Peyer's patch (tissue), 4 donors: ENCODE results near the gene MSI2. TPM values are rescaled to one million over a fixed set of nuclear protein-coding genes. Genes with fewer than 3 reads are reported as not detected.

ENCODE experiments used
- DNase-seq, 3 donors: peaks; one replicate each; pipeline ENCODE4 v3.0.0-alpha.2; 2017 to 2019
- H3K27ac ChIP-seq, 4 donors: fragments of 200-600 bp; sonication (generic); one replicate each; pipeline ENCODE4 v1.5.1; 2016 to 2019
- H3K27me3 ChIP-seq, 2 donors: fragments of 200-600 bp; sonication (generic); one replicate each; pipeline ENCODE4 v1.5.1; 2019
- H3K36me3 ChIP-seq, 3 donors: fragments of 200-600 bp; sonication (generic); one replicate each; pipeline ENCODE4 v1.5.1; 2016 to 2019
- H3K4me1 ChIP-seq, 4 donors: fragments of 200-600 bp; sonication (generic); one replicate each; pipeline ENCODE4 v1.5.1; 2016 to 2019
- H3K4me3 ChIP-seq, 4 donors: fragments of 200-600 bp; sonication (generic); 1 replicate in 3 of 4; 2 replicates in 1 of 4; pipeline ENCODE4 v1.5.1; 2016 to 2019; ENCODE audit warnings: mild to moderate bottlenecking in 1 of 4
- H3K9me3 ChIP-seq, 4 donors: fragments of 200-600 bp; sonication (generic); one replicate each; pipeline ENCODE4 v1.5.1; 2016 to 2019; ENCODE audit warnings: mild to moderate bottlenecking in 1 of 4
- CTCF ChIP-seq, 6 experiments: fragments of 450-650 bp in 4 of 6; fragments of 200-600 bp in 2 of 6; sonication (generic) in 1 of 6; IDR thresholded peaks; one replicate each; pipeline ENCODE4 v1.5.1; 2017 to 2019; ENCODE audit warnings: antibody characterized with exemption in 6 of 6, mild to moderate bottlenecking in 3 of 6, moderate library complexity in 1 of 6
- POLR2A ChIP-seq, 2 donors: fragments of 450-650 bp; IDR thresholded peaks; one replicate each; pipeline ENCODE4 v1.5.1; 2017; ENCODE audit warnings: antibody characterized with exemption in 2 of 2, mild to moderate bottlenecking in 2 of 2, moderate library complexity in 2 of 2
- total RNA-seq, 4 donors: library from RNA; depleted of rRNA; stranded (reverse); fragments of >200 nt; gene quantifications; one replicate each; pipeline ENCODE4 v1.1.0, GENCODE V29; 2016

The MSI2 gene
- total RNA-seq, 4 donors from 2014 or later: 25.9 to 39.0 (median 29.2) TPM

GRCh38 chr17:57399690-57400089, 143.4 kb downstream of the MSI2 start:
- H3K4me1 ChIP-seq: no peaks in the 10 kb centered on the region
- no peaks in the 10 kb centered on the region for H3K9me3 ChIP-seq
- no peaks in the 10 kb centered on the region for H3K27me3 ChIP-seq
- no peak overlapping the region for H3K4me3 ChIP-seq
- H3K36me3 ChIP-seq: peaks cover 0 to 5% (median 0%) of the 10 kb centered on the region in 3 donors
- no peak overlapping the region for H3K27ac ChIP-seq
- DNase-seq: no peak
- TF ChIP-seq CTCF (IDR thresholded peaks at IDR 0.05) (no peak), POLR2A (IDR thresholded peaks at IDR 0.05) (no peak)

DNA sequence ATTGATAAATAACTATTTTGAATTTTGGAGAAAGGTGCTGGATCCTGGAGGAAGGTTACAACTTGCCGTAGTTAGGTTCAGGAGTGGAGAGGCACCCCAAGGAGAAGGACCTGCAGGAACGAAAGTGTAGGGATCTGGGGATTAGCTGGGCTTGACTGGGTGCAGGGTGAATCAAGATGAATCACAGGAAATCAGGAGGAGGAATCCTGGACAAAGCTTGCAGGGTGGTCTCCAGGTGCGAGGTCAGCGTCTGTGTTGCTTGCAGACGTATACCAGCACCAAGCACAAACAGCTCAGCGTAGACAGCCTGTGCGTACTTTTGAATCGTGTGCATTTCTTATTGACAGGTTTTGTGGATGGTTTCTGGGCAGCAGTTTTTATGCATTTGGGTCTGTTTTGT, 144.3 kb downstream of the MSI2 start:
- H3K4me3 ChIP-seq: no peak overlapping the region
- no peak for TF ChIP-seq POLR2A (IDR thresholded peaks at IDR 0.05)
- no peak for TF ChIP-seq CTCF (IDR thresholded peaks at IDR 0.05)
- H3K36me3 ChIP-seq: peaks cover 0 to 5% (median 0%) of the 10 kb centered on the region in 3 donors
- H3K27ac ChIP-seq: no peak overlapping the region
- no peaks in the 10 kb centered on the region for H3K9me3 ChIP-seq
- DNase-seq: no peak
- no peaks in the 10 kb centered on the region for H3K27me3 ChIP-seq
- H3K4me1 ChIP-seq: no peaks in the 10 kb centered on the region

- no peaks in the 10 kb centered on the region for H3K9me3 ChIP-seq
- no peak overlapping the region for H3K4me3 ChIP-seq
- no peak for TF ChIP-seq POLR2A (IDR thresholded peaks at IDR 0.05)
- TF ChIP-seq CTCF (IDR thresholded peaks at IDR 0.05): no peak
- no peak for DNase-seq
- H3K4me1 ChIP-seq: peaks cover 0 to 4% (median 0%) of the 10 kb centered on the region in 4 donors
- no peak overlapping the region for H3K27ac ChIP-seq
- no peaks in the 10 kb centered on the region for H3K27me3 ChIP-seq
- peaks cover 0 to 5% (median 0%) of the 10 kb centered on the region in 3 donors for H3K36me3 ChIP-seq
Observed at GRCh38 chr17:57401556-57402488, 145.5 kb downstream of the MSI2 start.

- TF ChIP-seq CTCF (IDR thresholded peaks at IDR 0.05) (no peak), POLR2A (IDR thresholded peaks at IDR 0.05) (no peak)
- Histone ChIP-seq H3K4me3 (no peak overlapping the region), H3K4me1 (peaks cover 0 to 11% (median under 1%) of the 10 kb centered on the region in 4 donors), H3K36me3 (peaks cover 0 to 5% (median 0%) of the 10 kb centered on the region in 3 donors), H3K9me3 (no peaks in the 10 kb centered on the region), H3K27ac (no peak overlapping the region), H3K27me3 (no peaks in the 10 kb centered on the region)
- no peak for DNase-seq
Observed at GRCh38 chr17:57402681-57403180, 146.4 kb downstream of the MSI2 start.

GRCh38 chr17:57403236-57403635, 146.9 kb downstream of the MSI2 start:
- H3K4me3 ChIP-seq: no peak overlapping the region
- H3K4me1 ChIP-seq: peaks cover 0 to 14% (median 3%) of the 10 kb centered on the region in 4 donors
- TF ChIP-seq CTCF (IDR thresholded peaks at IDR 0.05) (no peak), POLR2A (IDR thresholded peaks at IDR 0.05) (no peak)
- H3K9me3 ChIP-seq: no peaks in the 10 kb centered on the region
- no peak for DNase-seq
- no peak overlapping the region for H3K27ac ChIP-seq
- peaks cover 0 to 5% (median 0%) of the 10 kb centered on the region in 3 donors for H3K36me3 ChIP-seq
- no peaks in the 10 kb centered on the region for H3K27me3 ChIP-seq
